Thyroid gland (tissue), 4 donors: ENCODE data around the gene MARK1.

Experiments
- POLR2A ChIP-seq, 2 donors: fragments of 450-650 bp; IDR thresholded peaks; one replicate each; pipeline ENCODE4 v1.6.1; 2017; ENCODE audit warnings: antibody characterized with exemption in 2 of 2, mild to moderate bottlenecking in 2 of 2, moderate library complexity in 1 of 2
- TF ChIP-seq, protein P1 (sequence below), 6 experiments: fragments of 200-600 bp in 3 of 6; fragments of 450-650 bp in 3 of 6; sonication (generic) in 3 of 6; IDR thresholded peaks; one replicate each; pipeline ENCODE4 v1.5.1; 2016 to 2019; ENCODE audit warnings: antibody characterized with exemption in 6 of 6, mild to moderate bottlenecking in 2 of 6, inconsistent platforms in 1 of 6, moderate library complexity in 1 of 6

DNA sequence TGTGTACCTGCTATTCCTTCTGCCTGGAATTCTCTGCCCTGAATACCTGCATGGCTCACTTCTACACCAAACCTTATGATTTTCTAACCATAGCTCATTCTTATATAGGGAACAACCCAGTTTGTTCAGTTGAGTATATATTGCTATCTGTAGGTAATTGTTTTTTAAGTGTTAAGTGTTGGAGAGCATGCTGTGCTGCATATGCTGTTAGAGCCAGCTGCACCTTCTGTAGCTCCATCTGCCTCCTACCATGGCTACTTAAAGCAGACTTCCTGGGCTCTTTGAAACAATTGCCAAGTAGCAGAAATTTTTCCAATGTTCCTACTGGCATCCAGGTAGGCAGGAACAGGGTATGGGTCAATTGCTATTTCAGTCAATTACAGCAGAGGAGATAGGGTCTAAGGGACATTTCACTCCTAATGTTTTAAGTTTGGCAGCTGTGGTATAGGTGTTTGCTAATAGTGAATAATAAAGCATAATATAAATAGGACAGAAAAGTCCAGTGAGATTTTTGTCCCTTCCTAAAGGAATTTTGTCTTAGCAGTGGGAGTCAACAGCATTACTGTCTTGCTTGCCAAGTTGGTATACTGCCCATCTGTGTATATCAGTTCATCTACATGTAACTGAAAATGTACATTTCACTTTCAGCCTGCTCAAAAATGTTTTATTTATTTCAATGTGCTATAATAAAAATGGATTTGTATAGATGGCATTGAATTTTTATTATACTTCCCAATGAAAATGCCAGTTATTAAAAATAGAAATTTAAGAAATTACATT, 128.2 kb downstream of the MARK1 start:
- TF ChIP-seq, protein P1, sequence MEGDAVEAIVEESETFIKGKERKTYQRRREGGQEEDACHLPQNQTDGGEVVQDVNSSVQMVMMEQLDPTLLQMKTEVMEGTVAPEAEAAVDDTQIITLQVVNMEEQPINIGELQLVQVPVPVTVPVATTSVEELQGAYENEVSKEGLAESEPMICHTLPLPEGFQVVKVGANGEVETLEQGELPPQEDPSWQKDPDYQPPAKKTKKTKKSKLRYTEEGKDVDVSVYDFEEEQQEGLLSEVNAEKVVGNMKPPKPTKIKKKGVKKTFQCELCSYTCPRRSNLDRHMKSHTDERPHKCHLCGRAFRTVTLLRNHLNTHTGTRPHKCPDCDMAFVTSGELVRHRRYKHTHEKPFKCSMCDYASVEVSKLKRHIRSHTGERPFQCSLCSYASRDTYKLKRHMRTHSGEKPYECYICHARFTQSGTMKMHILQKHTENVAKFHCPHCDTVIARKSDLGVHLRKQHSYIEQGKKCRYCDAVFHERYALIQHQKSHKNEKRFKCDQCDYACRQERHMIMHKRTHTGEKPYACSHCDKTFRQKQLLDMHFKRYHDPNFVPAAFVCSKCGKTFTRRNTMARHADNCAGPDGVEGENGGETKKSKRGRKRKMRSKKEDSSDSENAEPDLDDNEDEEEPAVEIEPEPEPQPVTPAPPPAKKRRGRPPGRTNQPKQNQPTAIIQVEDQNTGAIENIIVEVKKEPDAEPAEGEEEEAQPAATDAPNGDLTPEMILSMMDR (IDR thresholded peaks at IDR 0.05), result no peak
- TF ChIP-seq POLR2A (IDR thresholded peaks at IDR 0.05), result no peak
